OCI-LY7 (cell line): ENCODE data around the gene STAC.

ENCODE experiments used
- CTCF ChIP-seq: fragments of 200-600 bp; sonication (generic); conservative IDR thresholded peaks from 2 replicates; pipeline ENCODE4 v1.5.1; 2014; ENCODE audit warnings: mild to moderate bottlenecking, antibody characterized with exemption, low read length, moderate library complexity, mixed read lengths
- EZH2phosphoT487 ChIP-seq: fragments of 200-600 bp; sonication (generic); IDR thresholded peaks from 2 replicates; pipeline ENCODE4 v1.6.1; 2018; ENCODE audit warnings: low read depth, borderline replicate concordance, mild to moderate bottlenecking, mixed run types, antibody characterized with exemption, low read length, moderate library complexity, mixed read lengths

- no peak for TF ChIP-seq CTCF
- no peak for TF ChIP-seq EZH2phosphoT487
Measured at GRCh38 chr3:36486009-36486795, 105.9 kb downstream of the STAC start.
